ENCODE data around the gene IPO4.

IPO4 gene

DNA sequence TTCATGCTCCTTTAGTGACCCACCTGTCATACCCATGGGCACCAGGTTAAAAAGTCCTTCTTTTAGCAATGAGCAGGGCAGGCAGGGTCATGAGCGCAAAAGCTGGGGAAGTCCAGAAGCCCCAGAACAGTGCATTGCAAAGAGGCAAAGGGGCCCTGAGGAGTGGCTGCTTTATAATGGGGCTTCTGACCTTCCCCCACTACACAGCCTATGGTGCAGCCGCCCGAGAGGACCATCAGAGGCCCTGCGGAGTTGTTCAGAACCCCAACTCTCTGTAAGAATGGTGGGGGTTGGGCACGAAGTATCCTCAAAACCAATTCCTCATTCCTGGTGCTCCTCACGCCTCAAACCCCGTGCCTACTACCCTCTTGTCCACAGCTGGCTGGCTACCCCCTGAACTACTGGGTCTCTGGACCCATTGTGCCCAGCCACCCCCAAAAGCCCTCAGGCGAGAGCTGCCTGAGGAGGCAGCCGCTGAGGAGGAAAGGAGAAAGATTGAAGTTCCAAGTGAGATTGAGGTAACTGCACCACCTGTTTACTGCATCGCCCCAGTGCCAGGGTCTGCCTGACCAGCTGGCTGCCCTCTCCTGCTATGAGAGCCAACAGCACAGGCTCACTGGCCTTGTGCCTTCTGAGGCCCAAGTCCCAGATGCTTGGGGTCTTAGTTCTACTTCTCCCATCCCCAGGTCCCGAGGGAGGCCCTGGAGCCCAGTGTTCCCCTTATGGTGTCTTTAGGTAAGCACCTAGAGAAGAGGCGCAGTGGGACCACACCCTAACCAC lies 10.0 kb downstream of the IPO4 start:
- DNase-seq (ENCODE audit: low read depth in 2 of 2, low spot score in 1 of 2), result no peak

DNA sequence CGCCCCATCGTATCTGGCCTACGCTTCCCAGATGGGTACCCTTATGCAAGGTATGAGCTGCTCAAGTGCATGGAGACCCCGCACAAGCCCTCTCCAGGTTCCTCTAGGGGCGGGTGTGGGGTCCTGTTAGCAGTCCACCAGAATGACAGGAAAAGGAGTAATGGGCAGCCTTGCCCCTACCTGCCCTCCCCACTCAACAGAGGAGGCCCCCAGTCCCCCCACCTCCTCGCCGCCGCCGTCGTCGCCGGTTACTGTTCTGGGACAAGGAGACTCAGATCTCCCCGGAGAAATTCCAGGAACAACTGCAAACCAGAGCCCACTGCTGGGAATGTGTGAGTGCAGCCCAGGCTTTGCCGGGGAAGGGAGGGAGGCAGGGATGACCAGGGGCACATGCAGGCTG lies 10.7 kb downstream of the IPO4 start:
- no peak for DNase-seq (ENCODE audit: low read depth in 2 of 2, low spot score in 1 of 2)

- no peak for DNase-seq (ENCODE audit: low read depth in 2 of 2, low spot score in 1 of 2)
These were observed 11.4 kb downstream of the IPO4 start for GRCh38 chr14:24177041-24177825.

DNA sequence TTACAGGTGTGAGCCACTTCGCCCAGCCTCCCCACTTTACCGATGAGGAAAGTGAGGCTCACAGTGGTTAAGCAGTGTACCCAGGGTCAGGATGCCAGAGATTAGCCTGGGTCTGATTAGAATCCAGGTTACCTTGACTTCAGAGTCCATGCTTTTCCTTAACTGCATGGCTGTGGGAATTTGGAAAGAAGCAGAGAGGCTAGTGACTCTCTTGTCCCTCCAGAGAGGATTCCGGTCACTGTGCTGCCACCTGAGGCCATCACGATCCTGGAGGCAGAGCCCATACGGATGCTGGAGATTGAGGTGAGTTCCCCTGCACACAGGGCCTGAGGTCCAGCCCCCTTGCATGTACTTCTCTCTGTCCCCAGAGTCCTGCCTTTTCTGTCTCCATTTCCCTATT lies 12.0 kb downstream of the IPO4 start:
- no peak for DNase-seq (ENCODE audit: low read depth in 2 of 2, low spot score in 1 of 2)

DNA sequence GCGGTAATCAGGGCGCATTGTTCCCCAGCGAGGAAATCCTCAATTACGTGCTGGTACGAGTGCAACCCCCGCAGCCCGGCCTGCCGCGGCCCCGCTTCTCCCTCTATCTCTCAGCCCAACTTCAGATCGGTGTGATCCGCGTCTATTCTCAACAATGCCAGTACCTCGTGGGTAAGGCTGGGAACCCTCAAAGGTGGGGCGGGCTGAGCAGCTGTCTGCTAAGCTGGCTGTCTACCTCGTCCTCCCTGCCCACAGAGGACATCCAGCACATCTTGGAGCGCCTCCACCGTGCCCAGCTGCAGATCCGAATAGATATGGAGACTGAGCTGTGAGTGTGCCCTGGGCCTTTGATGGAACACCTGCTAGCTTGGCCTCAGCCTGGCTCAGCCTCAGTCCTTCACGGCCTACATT lies 15.7 kb downstream of the IPO4 start:
- no peak for DNase-seq (ENCODE audit: low read depth in 2 of 2, low spot score in 1 of 2)

- DNase-seq (ENCODE audit: low read depth in 2 of 2, low spot score in 1 of 2), result no peak
These were observed 16.3 kb downstream of the IPO4 start for GRCh38 chr14:24172261-24172860.

GRCh38 chr14:24171422-24172260 lies 17.0 kb downstream of the IPO4 start, which contains the start of gene REC8:
REC8 (plus strand) TSS chr14:24172080; CDS start chr14:24172553, 473 bp downstream.
- peak in 1 of 2 donors; percentile 40 for DNase-seq (ENCODE audit: low read depth in 2 of 2, low spot score in 1 of 2)

- no peak for DNase-seq (ENCODE audit: low read depth in 2 of 2, low spot score in 1 of 2)
These were observed 21.0 kb downstream of the IPO4 start for GRCh38 chr14:24167469-24168114.

GRCh38 chr14:24165785-24166184 lies 22.8 kb downstream of the IPO4 start:
- DNase-seq (ENCODE audit: low read depth in 2 of 2, low spot score in 1 of 2), result no peak

- no peak for DNase-seq (ENCODE audit: low read depth in 2 of 2, low spot score in 1 of 2)
These were observed 24.1 kb downstream of the IPO4 start for GRCh38 chr14:24164518-24164991.

DNA sequence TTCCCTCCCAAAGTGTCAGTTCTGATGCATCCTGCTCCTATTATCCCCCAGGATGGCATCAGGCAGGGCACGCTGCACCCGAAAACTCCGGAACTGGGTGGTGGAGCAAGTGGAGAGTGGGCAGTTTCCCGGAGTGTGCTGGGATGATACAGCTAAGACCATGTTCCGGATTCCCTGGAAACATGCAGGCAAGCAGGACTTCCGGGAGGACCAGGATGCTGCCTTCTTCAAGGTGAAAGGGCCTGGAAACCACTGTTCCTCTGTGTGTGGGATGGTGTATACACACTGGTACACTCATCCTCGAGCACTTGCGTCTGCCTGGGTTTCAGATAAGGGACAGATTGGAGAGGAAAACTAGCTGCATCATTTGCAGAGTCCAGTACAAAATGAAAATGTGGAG lies 26.5 kb downstream of the IPO4 start:
- DNase-seq (ENCODE audit: low read depth in 2 of 2, low spot score in 1 of 2), result no peak

- peak; percentile 89 to 100 for DNase-seq (ENCODE audit: low read depth in 2 of 2, low spot score in 1 of 2)
These were observed 27.5 kb downstream of the IPO4 start, which contains the start of gene IRF9 for GRCh38 chr14:24160850-24161804. IRF9 (plus strand) TSS chr14:24161265; CDS start chr14:24162145, 880 bp downstream.

DNA sequence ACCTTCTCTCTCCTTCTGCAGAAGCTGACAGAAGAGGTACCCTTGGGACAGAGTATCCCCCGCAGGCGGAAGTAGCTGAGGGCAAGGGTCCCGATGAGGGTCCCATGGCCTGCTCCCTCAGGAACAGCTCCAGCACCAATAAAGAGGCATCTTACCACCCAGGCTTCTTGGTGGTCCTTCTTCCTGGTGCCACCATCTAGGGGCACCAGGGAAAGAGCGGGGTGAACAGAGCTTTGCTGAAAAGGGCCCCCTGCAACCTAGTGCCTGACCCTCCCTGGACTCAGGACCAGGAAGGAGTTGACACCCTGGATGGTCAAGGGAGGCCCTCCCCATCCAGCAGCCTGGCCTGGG lies 28.1 kb downstream of the IPO4 start:
- no peak for DNase-seq (ENCODE audit: low read depth in 2 of 2, low spot score in 1 of 2)

DNA sequence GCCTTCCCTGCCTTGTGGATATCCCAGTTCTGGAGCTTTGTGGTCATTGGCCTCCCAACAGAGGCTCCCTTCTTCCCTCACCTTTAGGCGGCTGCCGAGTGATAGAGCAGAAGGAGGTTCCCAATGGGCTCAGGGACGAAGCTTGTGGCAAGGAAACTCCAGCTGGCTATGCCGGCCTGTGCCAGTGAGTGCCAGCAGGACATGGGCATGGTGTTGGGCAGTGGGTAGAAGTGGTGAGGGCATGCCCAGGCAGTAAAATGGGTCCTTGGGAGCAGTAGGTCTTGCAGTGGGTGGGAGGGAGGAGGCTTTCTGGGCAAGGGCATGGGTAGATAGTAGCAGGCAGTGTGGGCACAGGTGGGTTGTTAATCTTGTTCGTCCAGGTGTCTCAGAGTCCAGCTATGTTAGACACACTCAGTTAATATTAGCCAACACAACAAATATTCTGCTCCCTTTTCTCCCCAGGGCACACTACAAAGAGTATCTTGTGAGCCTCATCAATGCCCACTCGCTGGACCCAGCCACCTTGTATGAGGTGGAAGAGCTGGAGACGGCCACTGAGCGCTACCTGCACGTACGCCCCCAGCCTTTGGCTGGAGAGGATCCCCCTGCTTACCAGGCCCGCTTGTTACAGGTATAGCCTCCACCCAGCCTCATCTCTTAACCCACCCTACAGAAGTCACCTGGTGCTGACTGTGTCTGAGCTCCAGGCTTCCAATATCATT lies 28.7 kb downstream of the IPO4 start:
- DNase-seq (ENCODE audit: low read depth in 2 of 2, low spot score in 1 of 2), result no peak

- no peak for DNase-seq (ENCODE audit: low read depth in 2 of 2, low spot score in 1 of 2)
These were observed 31.3 kb downstream of the IPO4 start for GRCh38 chr14:24157331-24157730.

DNA sequence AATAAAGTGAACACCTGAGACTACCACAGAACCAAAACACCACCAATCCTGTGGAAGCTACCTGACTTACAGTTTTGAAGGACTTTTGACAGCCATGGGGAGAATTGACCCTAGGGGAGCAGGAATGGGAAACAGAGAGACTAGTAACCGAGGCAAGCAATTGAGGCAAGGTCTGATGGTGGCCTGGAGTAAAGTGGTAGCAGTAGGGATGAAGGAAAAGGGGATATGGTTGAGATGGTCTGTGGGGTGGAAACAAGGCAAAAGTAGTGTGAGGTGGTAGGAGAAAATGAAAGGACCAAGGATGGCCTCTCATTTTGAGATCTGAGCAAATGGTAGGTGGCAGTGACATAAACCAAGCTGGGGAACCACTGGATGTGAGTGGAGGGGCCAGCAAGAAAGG lies 31.8 kb downstream of the IPO4 start:
- no peak for DNase-seq (ENCODE audit: low read depth in 2 of 2, low spot score in 1 of 2)

DNA sequence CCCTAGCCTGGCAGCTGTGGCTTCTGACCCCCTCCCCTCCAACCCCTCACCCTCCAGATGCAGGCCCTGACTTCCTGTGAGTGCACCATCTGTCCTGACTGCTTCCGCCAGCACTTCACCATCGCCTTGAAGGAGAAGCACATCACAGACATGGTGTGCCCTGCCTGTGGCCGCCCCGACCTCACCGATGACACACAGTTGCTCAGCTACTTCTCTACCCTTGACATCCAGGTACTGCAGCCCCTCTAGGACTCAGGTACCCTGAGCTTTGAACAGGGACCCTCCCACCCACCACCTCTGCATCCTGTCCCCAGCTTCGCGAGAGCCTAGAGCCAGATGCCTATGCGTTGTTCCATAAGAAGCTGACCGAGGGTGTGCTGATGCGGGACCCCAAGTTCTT lies 33.5 kb downstream of the IPO4 start:
- DNase-seq (ENCODE audit: low read depth in 2 of 2, low spot score in 1 of 2), result no peak

DNA sequence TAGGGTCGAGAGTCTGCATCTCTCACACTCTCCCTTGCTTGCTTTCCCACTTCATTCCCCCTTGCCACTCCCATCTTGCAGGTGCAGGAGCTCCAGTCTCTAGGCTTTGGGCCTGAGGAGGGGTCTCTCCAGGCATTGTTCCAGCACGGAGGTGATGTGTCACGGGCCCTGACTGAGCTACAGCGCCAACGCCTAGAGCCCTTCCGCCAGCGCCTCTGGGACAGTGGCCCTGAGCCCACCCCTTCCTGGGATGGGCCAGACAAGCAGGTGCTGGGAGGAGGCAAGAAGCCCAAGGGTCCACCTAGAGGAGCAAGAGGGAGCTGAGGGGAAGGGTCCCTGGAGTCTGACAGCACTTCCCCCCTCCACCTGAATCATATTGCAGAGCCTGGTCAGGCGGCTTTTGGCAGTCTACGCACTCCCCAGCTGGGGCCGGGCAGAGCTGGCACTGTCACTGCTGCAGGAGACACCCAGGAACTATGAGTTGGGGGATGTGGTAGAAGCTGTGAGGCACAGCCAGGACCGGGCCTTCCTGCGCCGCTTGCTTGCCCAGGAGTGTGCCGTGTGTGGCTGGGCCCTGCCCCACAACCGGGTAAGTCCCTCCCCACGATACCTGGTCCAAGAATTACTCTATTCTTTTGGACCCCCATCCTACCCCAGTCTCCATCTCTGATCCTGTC lies 37.1 kb downstream of the IPO4 start:
- no peak for DNase-seq (ENCODE audit: low read depth in 2 of 2, low spot score in 1 of 2)
